ENCODE results near the gene PCARE. TPM values are rescaled to one million over a fixed set of nuclear protein-coding genes. Genes with fewer than 3 reads are reported as not detected.

Gene PCARE
- total and polyA plus RNA-seq, 2 of the 8 experiments (the other 6 are each of a cell fraction or from before 2014, with no cell fraction given), result not detected

DNA sequence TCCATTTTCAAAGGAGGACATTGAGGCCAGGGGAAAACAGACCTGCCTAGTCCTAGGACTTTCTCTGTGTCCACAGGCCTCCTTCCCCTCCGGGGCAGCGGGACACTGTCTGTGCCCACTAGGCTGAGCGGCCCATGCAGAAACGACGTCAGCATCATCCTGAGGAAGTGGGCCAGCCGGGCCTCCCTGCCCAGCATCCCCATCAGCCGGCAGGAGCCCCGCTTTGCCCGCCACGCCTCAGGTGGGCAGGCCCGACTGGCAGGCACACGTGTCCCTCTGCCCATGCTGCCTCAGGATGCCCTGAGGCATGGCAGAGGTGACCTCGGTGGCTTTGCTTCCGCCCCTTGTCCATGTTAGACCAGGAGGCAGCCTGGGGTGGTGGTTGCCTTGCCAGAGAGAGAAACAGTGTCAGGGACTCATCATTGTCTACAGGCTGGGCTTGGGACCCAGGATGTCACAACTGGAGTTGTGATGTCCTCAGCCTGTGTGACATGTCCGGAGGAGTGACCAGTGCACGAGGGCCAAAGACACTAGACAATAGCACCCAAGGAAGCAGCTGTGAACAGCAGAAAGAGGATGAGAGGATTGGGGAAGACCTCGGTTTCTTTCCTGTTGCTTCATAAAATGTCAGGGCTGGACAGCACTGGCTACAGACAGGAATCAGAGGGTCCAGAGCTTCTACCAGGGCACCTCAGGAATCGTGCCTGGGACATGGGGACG, 56.4 kb downstream of the PCARE start (continued):
- no peak for TF ChIP-seq SIN3A (conservative IDR thresholded peaks at IDR 0.05 in 1 of 2, IDR thresholded peaks at IDR 0.05 in 1 of 2; ENCODE audit: low read depth in 1 of 2, low read length in 2 of 2)
- no peak for TF ChIP-seq RAD21 (IDR thresholded peaks at IDR 0.05 in 1 of 2, conservative IDR thresholded peaks at IDR 0.05 in 1 of 2; ENCODE audit: low read depth in 2 of 2, low read length in 2 of 2)
- TF ChIP-seq CREB1 (IDR thresholded peaks at IDR 0.05), result no peak
- TF ChIP-seq RFX5 (IDR thresholded peaks at IDR 0.05; ENCODE audit: borderline replicate concordance, low read depth, low read length), result no peak
- TF ChIP-seq RNF2 (IDR thresholded peaks at IDR 0.05; ENCODE audit: borderline replicate concordance, low read depth, low read length, missing control alignments, poor library complexity, severe bottlenecking), result no peak
- TF ChIP-seq SP2 (IDR thresholded peaks at IDR 0.05; ENCODE audit: low read length), result no peak

All from H1 (cell line).